Activated T-cell treated with anti-CD3 and anti-CD28 coated beads, Interleukin-2, amount 50 U/mL, for 4 hours (primary cell): ENCODE data around the gene CLTA. TPM values are rescaled to one million over a fixed set of nuclear protein-coding genes. Genes with fewer than 3 reads are reported as not detected.
"Not testable (repeated sequence)": the region's sequence is repeated elsewhere in the genome, so short reads cannot be mapped to it uniquely, and the experiment has no call there.

Source experiments
- ATAC-seq, 2 donors: fragments of 200-7000 bp; cut with Tn5 transposase; one replicate each; pipeline ENCODE4 v1.10.0; 2021
- DNase-seq: peaks from one replicate; pipeline ENCODE4 v3.0.0-alpha.2; 2020
- H3K27me3 Mint-ChIP-seq: one replicate; pipeline ENCODE4 v1.8.0; 2021; ENCODE audit warnings: low read depth, mixed read lengths
- H3K36me3 Mint-ChIP-seq: one replicate; pipeline ENCODE4 v1.8.0; 2022; ENCODE audit warnings: mixed read lengths; ENCODE audit not compliant: insufficient read depth
- H3K4me1 Mint-ChIP-seq: one replicate; pipeline ENCODE4 v1.8.0; 2021; ENCODE audit warnings: low read depth, mixed read lengths
- H3K4me3 Mint-ChIP-seq: one replicate; pipeline ENCODE4 v1.8.0; 2021; ENCODE audit warnings: mild to moderate bottlenecking, moderate library complexity, mixed read lengths
- H3K9me3 Mint-ChIP-seq: one replicate; pipeline ENCODE4 v1.8.0; 2021; ENCODE audit warnings: mixed read lengths
- total RNA-seq, 3 donors: library from RNA; stranded (reverse); gene quantifications; one replicate each; pipeline ENCODE4 v1.2.1, GENCODE V29; 2021

The CLTA gene
- total RNA-seq, 3 donors from 2014 or later: 182 to 195 (median 183) TPM

DNA sequence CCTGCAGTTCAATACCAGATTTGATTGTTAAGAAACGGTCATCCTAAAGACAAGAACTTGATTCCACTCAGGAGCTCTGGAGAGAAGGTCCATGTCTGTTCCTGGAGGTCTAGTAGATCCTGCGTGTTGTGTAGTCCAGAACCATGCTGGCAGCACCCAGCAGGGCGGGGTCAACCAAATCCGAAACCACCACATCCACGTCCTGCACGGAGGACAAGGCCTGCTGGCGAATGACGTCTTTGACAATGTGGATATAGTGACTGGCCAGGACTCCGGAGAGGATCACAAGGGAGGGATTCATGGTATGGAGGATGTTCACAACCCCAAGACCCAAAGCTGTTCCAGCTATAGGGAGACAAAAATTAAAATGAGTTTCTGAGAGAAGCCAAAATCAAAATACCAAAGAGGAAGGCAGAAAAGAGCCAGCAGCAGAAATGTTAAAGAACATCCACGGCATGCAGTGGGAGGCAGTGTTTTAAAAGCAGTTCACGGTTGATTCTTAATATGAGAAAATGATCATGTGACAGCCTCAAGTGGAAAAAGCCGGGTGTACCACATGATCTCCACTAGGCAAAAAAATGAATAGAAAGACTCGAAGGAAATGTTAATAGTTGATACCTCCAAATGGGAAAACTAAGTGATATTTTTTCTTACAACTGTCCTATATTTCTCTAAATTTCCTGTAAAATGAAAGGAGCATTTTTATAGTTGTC lies 26.7 kb downstream of the CLTA start:
- H3K36me3 Mint-ChIP-seq: peaks cover 28% of the 10 kb centered on the region
- H3K4me1 Mint-ChIP-seq: peaks cover 38% of the 10 kb centered on the region
- DNase-seq: no peak
- ATAC-seq: no peak
- peaks cover 1% of the 10 kb centered on the region for H3K9me3 Mint-ChIP-seq
- no peaks in the 10 kb centered on the region for H3K27me3 Mint-ChIP-seq
- no peak overlapping the region for H3K4me3 Mint-ChIP-seq

DNA sequence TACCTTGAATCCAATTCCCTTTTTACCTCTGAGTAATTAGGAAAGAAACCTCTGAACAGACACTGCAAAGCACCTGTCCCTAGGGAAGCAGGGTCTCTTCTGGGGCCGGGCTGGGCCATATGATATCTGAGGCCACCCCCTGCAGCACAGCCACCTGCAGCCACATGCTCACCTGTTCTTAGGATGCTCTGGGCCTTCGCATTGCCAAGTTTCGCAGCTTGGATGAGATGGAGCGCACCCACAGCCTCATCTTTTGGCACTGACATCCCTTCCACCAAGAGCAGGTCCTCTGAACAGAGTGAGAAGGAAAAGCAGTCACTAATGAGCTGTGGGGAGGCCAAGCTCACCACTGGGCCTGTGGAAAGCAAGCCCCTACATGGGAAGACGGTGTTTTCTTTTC lies 27.3 kb downstream of the CLTA start:
- Mint-ChIP-seq H3K9me3 (peaks cover 7% of the 10 kb centered on the region), H3K4me1 (peaks cover 38% of the 10 kb centered on the region), H3K27me3 (no peaks in the 10 kb centered on the region), H3K36me3 (peaks cover 34% of the 10 kb centered on the region), H3K4me3 (no peak overlapping the region)
- peak in 1 of 2 donors; percentile 16 for ATAC-seq
- no peak for DNase-seq

- Mint-ChIP-seq H3K4me3 (no peak overlapping the region), H3K27me3 (no peaks in the 10 kb centered on the region), H3K36me3 (peaks cover 39% of the 10 kb centered on the region), H3K4me1 (peaks cover 35% of the 10 kb centered on the region), H3K9me3 (peaks cover 8% of the 10 kb centered on the region)
- ATAC-seq (peak; percentile 21 to 28), DNase-seq (no peak)
Observed at GRCh38 chr9:36218411-36218901, 27.7 kb downstream of the CLTA start.

- H3K4me3 Mint-ChIP-seq: no peak overlapping the region
- no peak for ATAC-seq
- H3K27me3 Mint-ChIP-seq: no peaks in the 10 kb centered on the region
- H3K9me3 Mint-ChIP-seq: peaks cover 8% of the 10 kb centered on the region
- H3K36me3 Mint-ChIP-seq: peaks cover 34% of the 10 kb centered on the region
- DNase-seq: no peak
- peaks cover 24% of the 10 kb centered on the region for H3K4me1 Mint-ChIP-seq
Observed at GRCh38 chr9:36221667-36222066, 30.9 kb downstream of the CLTA start.

DNA sequence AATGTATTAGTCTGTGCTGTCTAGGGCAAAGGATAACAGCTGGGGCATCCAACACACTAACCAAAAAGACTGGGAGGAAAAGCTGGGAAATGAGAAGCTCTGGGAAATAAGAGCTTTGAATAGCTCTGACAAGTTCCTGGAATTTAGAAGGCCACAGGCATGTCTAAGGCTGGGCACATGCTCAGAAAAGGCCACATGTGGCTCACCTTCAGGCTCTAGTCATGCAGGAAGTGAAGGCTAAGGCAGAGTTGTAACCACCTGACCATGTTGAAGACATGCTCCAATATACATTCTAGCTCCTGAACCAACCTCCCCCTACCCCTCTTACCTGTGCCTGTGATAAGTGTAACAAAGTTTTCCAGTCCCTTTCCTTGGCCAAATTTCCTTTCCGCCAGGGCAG lies 31.7 kb downstream of the CLTA start:
- ATAC-seq: no peak
- H3K9me3 Mint-ChIP-seq: peaks cover 8% of the 10 kb centered on the region
- H3K36me3 Mint-ChIP-seq: peaks cover 36% of the 10 kb centered on the region
- no peaks in the 10 kb centered on the region for H3K27me3 Mint-ChIP-seq
- no peak for DNase-seq
- peaks cover 18% of the 10 kb centered on the region for H3K4me1 Mint-ChIP-seq
- H3K4me3 Mint-ChIP-seq: no peak overlapping the region

- H3K27me3 Mint-ChIP-seq: no peaks in the 10 kb centered on the region
- no peak overlapping the region for H3K4me3 Mint-ChIP-seq
- ATAC-seq (no peak), DNase-seq (no peak)
- no peaks in the 10 kb centered on the region for H3K9me3 Mint-ChIP-seq
- peaks cover 37% of the 10 kb centered on the region for H3K36me3 Mint-ChIP-seq
- H3K4me1 Mint-ChIP-seq: peaks cover 2% of the 10 kb centered on the region
Observed at GRCh38 chr9:36237230-36237629, 46.5 kb downstream of the CLTA start.

GRCh38 chr9:36239205-36239604 lies 48.5 kb downstream of the CLTA start:
- peaks cover 29% of the 10 kb centered on the region for H3K36me3 Mint-ChIP-seq
- not testable (repeated sequence) for DNase-seq, H3K4me3 Mint-ChIP-seq, H3K4me1 Mint-ChIP-seq, H3K27me3 Mint-ChIP-seq, H3K9me3 Mint-ChIP-seq, ATAC-seq

- not testable (repeated sequence) for H3K27me3 Mint-ChIP-seq, H3K4me1 Mint-ChIP-seq, DNase-seq, H3K4me3 Mint-ChIP-seq, H3K9me3 Mint-ChIP-seq, ATAC-seq
- peaks cover 29% of the 10 kb centered on the region for H3K36me3 Mint-ChIP-seq
Observed at GRCh38 chr9:36239675-36240074, 49.0 kb downstream of the CLTA start.

GRCh38 chr9:36245906-36246305 lies 55.2 kb downstream of the CLTA start:
- ATAC-seq (no peak), DNase-seq (no peak)
- no peaks in the 10 kb centered on the region for H3K9me3 Mint-ChIP-seq
- peaks cover 13% of the 10 kb centered on the region for H3K36me3 Mint-ChIP-seq
- no peaks in the 10 kb centered on the region for H3K27me3 Mint-ChIP-seq
- no peak overlapping the region for H3K4me3 Mint-ChIP-seq
- H3K4me1 Mint-ChIP-seq: peaks cover 10% of the 10 kb centered on the region

GRCh38 chr9:36247356-36247755 lies 56.6 kb downstream of the CLTA start:
- no peaks in the 10 kb centered on the region for H3K27me3 Mint-ChIP-seq
- H3K4me3 Mint-ChIP-seq: no peak overlapping the region
- ATAC-seq: no peak
- H3K9me3 Mint-ChIP-seq: no peaks in the 10 kb centered on the region
- DNase-seq: no peak
- H3K4me1 Mint-ChIP-seq: peaks cover 13% of the 10 kb centered on the region
- H3K36me3 Mint-ChIP-seq: peaks cover 12% of the 10 kb centered on the region

- peaks cover 13% of the 10 kb centered on the region for H3K4me1 Mint-ChIP-seq
- not testable (repeated sequence) for H3K4me3 Mint-ChIP-seq
Observed at GRCh38 chr9:36248061-36248460, 57.3 kb downstream of the CLTA start.

GRCh38 chr9:36249189-36249588 lies 58.5 kb downstream of the CLTA start:
- no peaks in the 10 kb centered on the region for H3K9me3 Mint-ChIP-seq
- ATAC-seq: no peak

More at GRCh38 chr9:36248061-36248460, 57.3 kb downstream of the CLTA start:
- not testable (repeated sequence) for DNase-seq, H3K27me3 Mint-ChIP-seq, H3K9me3 Mint-ChIP-seq
- peaks cover 12% of the 10 kb centered on the region for H3K36me3 Mint-ChIP-seq
- ATAC-seq: peak in 1 of 2 donors; percentile 63

DNA sequence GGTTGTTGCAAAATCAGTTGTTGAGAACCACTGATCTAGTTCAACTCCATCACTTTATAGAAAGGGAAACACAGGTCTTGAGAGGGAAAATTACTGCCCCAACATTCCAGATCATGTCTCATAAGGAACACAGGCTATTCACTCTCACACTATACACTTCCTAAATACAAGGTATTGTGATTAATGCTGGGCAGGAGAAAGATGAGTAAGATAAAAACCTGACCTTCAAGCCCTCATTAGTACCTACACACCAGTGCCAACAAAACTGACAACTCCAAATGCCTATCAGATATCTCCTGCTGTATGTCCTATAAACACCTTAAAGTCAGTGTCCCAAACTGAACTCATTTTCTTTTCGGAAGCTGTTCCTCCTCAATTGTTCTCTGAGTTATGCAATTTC lies 59.4 kb downstream of the CLTA start:
- Mint-ChIP-seq H3K4me3 (no peak overlapping the region), H3K27me3 (no peaks in the 10 kb centered on the region), H3K9me3 (no peaks in the 10 kb centered on the region), H3K36me3 (peaks cover 8% of the 10 kb centered on the region), H3K4me1 (peaks cover 13% of the 10 kb centered on the region)
- no peak for ATAC-seq
- no peak for DNase-seq

More at GRCh38 chr9:36249189-36249588, 58.5 kb downstream of the CLTA start:
- Mint-ChIP-seq H3K36me3 (peaks cover 8% of the 10 kb centered on the region), H3K27me3 (no peaks in the 10 kb centered on the region), H3K4me3 (no peak overlapping the region), H3K4me1 (peaks cover 13% of the 10 kb centered on the region)
- DNase-seq: no peak

- Mint-ChIP-seq H3K4me1 (peaks cover 15% of the 10 kb centered on the region), H3K4me3 (no peak overlapping the region), H3K9me3 (no peaks in the 10 kb centered on the region), H3K36me3 (peaks cover 3% of the 10 kb centered on the region), H3K27me3 (no peaks in the 10 kb centered on the region)
- ATAC-seq (no peak), DNase-seq (no peak)
Observed at GRCh38 chr9:36251428-36251827, 60.7 kb downstream of the CLTA start.
